AG09319 (cell line): ENCODE results near the gene ATXN7.

Source experiments
- DNase-seq: peaks from one replicate; pipeline ENCODE4 v3.0.0-alpha.2; 2010; ENCODE audit warnings: low read depth; ENCODE audit errors: extremely low read depth
- TF ChIP-seq, protein P1 (sequence below): IDR thresholded peaks from 2 replicates; pipeline ENCODE4 v1.5.1; 2011; ENCODE audit warnings: low read depth, mild to moderate bottlenecking, inconsistent platforms, low read length, moderate library complexity

Gene ATXN7

DNA sequence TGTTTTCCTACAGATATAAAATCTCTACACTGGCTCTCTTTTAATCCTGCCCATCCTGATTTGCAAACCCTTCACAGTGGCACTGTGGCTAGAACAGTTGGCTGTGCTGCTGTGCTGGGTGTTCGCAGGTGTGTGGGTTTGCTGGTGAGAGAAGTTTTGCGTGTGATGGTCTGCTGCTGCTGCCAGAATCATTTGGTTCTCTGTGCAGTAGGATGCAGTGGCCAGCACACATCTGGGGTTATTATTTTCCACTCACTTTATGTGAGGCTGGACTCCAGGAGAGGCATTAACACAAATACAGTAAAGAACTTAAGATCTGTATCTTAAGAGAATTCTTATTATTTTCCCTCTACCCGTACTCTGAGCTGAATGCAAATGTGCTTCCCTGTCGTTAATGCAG is 175.7 kb downstream of the ATXN7 start:
- DNase-seq: no peak
- TF ChIP-seq, protein P1, sequence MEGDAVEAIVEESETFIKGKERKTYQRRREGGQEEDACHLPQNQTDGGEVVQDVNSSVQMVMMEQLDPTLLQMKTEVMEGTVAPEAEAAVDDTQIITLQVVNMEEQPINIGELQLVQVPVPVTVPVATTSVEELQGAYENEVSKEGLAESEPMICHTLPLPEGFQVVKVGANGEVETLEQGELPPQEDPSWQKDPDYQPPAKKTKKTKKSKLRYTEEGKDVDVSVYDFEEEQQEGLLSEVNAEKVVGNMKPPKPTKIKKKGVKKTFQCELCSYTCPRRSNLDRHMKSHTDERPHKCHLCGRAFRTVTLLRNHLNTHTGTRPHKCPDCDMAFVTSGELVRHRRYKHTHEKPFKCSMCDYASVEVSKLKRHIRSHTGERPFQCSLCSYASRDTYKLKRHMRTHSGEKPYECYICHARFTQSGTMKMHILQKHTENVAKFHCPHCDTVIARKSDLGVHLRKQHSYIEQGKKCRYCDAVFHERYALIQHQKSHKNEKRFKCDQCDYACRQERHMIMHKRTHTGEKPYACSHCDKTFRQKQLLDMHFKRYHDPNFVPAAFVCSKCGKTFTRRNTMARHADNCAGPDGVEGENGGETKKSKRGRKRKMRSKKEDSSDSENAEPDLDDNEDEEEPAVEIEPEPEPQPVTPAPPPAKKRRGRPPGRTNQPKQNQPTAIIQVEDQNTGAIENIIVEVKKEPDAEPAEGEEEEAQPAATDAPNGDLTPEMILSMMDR: no peak

- no peak for DNase-seq
- TF ChIP-seq, protein P1: no peak
These were observed 176.5 kb downstream of the ATXN7 start for GRCh38 chr3:64039981-64040733.

GRCh38 chr3:64042952-64043351 is 179.3 kb downstream of the ATXN7 start:
- TF ChIP-seq, protein P1: no peak
- DNase-seq: no peak

GRCh38 chr3:64046592-64046991 is 182.9 kb downstream of the ATXN7 start:
- no peak for DNase-seq

DNA sequence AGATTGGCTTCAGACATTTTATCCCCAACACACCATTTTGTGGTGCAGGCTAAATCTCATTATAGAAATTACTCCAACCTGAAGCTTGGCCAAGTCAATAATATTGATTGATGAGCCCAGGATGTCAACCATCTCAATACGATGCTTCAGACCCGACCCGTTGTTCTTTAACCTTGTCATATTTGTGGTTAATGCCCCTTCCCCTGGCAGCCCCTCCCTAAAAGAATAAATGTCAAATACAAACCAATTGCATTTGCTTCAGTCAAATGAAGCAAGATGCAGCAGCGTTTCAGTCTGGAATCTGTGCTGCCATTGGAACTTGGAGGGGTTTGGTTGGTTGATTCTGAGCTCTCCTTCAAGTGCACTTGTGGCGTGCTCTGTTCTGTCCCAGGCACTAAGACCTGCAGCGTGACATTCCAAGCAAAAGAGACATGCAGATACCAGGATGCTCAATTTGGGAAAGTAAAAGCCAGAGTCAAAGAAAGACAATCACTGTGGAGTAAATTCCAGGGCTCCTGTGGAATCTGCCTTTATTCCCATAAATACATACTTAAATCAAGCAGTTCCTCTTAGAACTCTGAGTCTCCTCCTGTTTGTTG is 183.4 kb downstream of the ATXN7 start:
- TF ChIP-seq, protein P1: no peak
- no peak for DNase-seq

More at GRCh38 chr3:64046592-64046991, 182.9 kb downstream of the ATXN7 start:
- TF ChIP-seq, protein P1: no peak

DNA sequence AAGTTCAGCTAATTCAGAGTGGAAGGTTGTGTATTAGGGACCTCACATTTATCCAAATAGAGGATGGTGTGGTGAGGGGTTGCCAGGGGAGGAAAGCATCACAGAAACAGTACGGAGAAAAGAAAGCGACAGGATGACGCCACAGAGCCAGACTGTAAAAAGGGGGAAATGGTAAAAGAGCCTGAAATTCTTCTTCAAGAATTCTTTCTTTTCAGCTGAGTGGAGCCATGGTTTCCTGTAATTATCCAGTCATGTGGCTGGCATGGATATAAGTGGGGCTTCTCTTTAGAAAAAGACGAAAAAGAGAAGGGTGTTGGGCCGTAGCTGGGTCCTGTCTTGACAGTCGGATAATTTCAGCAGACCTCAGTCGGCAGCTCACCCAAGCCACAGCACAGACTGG is 184.1 kb downstream of the ATXN7 start:
- DNase-seq: no peak
- TF ChIP-seq, protein P1: no peak

GRCh38 chr3:64048631-64049061 is 185.0 kb downstream of the ATXN7 start:
- DNase-seq: peak; percentile 48
- TF ChIP-seq, protein P1: no peak
